ENCODE measurements around the gene ABTB1.
"Not testable (repeated sequence)": the region's sequence is repeated elsewhere in the genome, so short reads cannot be mapped to it uniquely, and the experiment has no call there.

Gene ABTB1

GRCh38 chr3:127698286-127698685 lies 25.5 kb downstream of the ABTB1 start:
- H3K9ac ChIP-seq (ENCODE audit: insufficient read length), result no peak overlapping the region

GRCh38 chr3:127698691-127699415 lies 26.1 kb downstream of the ABTB1 start:
- no peak overlapping the region for H3K9ac ChIP-seq (ENCODE audit: insufficient read length)
- no peaks in the 10 kb centered on the region for H3K36me3 ChIP-seq (ENCODE audit: insufficient read depth, low read length)
- TF ChIP-seq FOXP2 (optimal IDR thresholded peaks at IDR 0.05; ENCODE audit: control extremely low read depth, extremely low read length, insufficient read depth) (no peak), EZH2 (IDR thresholded peaks at IDR 0.05) (no peak), POLR2AphosphoS5 (IDR thresholded peaks at IDR 0.05; ENCODE audit: borderline replicate concordance, low read depth, low read length) (no peak)
- H3K9me3 ChIP-seq (ENCODE audit: low read depth, low read length), result no peaks in the 10 kb centered on the region
- H3K4me3 ChIP-seq, result no peak overlapping the region
- DNase-seq (ENCODE audit: low read depth, low spot score), result no peak
- no peak overlapping the region for H3K27ac ChIP-seq

More at GRCh38 chr3:127698286-127698685, 25.5 kb downstream of the ABTB1 start:
- H3K27ac ChIP-seq, result no peak overlapping the region
- H3K4me3 ChIP-seq, result no peak overlapping the region
- DNase-seq (ENCODE audit: low read depth, low spot score), result no peak
- no peaks in the 10 kb centered on the region for H3K9me3 ChIP-seq (ENCODE audit: low read depth, low read length)
- H3K36me3 ChIP-seq (ENCODE audit: insufficient read depth, low read length), result no peaks in the 10 kb centered on the region
- TF ChIP-seq FOXP2 (optimal IDR thresholded peaks at IDR 0.05; ENCODE audit: control extremely low read depth, extremely low read length, insufficient read depth), result no peak
- no peak for TF ChIP-seq POLR2AphosphoS5 (IDR thresholded peaks at IDR 0.05; ENCODE audit: borderline replicate concordance, low read depth, low read length)
- no peak for TF ChIP-seq EZH2 (IDR thresholded peaks at IDR 0.05)

GRCh38 chr3:127699416-127700300 lies 26.9 kb downstream of the ABTB1 start:
- Histone ChIP-seq H3K9me3 (ENCODE audit: low read depth, low read length) (no peaks in the 10 kb centered on the region), H3K9ac (ENCODE audit: insufficient read length) (no peak overlapping the region), H3K36me3 (ENCODE audit: insufficient read depth, low read length) (no peaks in the 10 kb centered on the region), H3K27ac (no peak overlapping the region), H3K4me3 (no peak overlapping the region)
- TF ChIP-seq EZH2 (IDR thresholded peaks at IDR 0.05) (no peak), FOXP2 (optimal IDR thresholded peaks at IDR 0.05; ENCODE audit: control extremely low read depth, extremely low read length, insufficient read depth) (no peak), POLR2AphosphoS5 (IDR thresholded peaks at IDR 0.05; ENCODE audit: borderline replicate concordance, low read depth, low read length) (no peak)
- no peak for DNase-seq (ENCODE audit: low read depth, low spot score)

GRCh38 chr3:127700406-127700805 lies 27.7 kb downstream of the ABTB1 start:
- no peak for DNase-seq (ENCODE audit: low read depth, low spot score)
- no peak overlapping the region for H3K4me3 ChIP-seq
- H3K27ac ChIP-seq, result no peak overlapping the region
- H3K9me3 ChIP-seq (ENCODE audit: low read depth, low read length), result no peaks in the 10 kb centered on the region
- no peaks in the 10 kb centered on the region for H3K36me3 ChIP-seq (ENCODE audit: insufficient read depth, low read length)
- TF ChIP-seq POLR2AphosphoS5 (IDR thresholded peaks at IDR 0.05; ENCODE audit: borderline replicate concordance, low read depth, low read length), result no peak
- no peak for TF ChIP-seq EZH2 (IDR thresholded peaks at IDR 0.05)
- TF ChIP-seq FOXP2 (optimal IDR thresholded peaks at IDR 0.05; ENCODE audit: control extremely low read depth, extremely low read length, insufficient read depth), result no peak
- no peak overlapping the region for H3K9ac ChIP-seq (ENCODE audit: insufficient read length)

- no peak overlapping the region for H3K27ac ChIP-seq
- TF ChIP-seq FOXP2 (optimal IDR thresholded peaks at IDR 0.05; ENCODE audit: control extremely low read depth, extremely low read length, insufficient read depth) (no peak), EZH2 (IDR thresholded peaks at IDR 0.05) (no peak), POLR2AphosphoS5 (IDR thresholded peaks at IDR 0.05; ENCODE audit: borderline replicate concordance, low read depth, low read length) (no peak)
- H3K9me3 ChIP-seq (ENCODE audit: low read depth, low read length), result no peaks in the 10 kb centered on the region
- no peak overlapping the region for H3K9ac ChIP-seq (ENCODE audit: insufficient read length)
- DNase-seq (ENCODE audit: low read depth, low spot score), result no peak
- H3K4me3 ChIP-seq, result no peak overlapping the region
- H3K36me3 ChIP-seq (ENCODE audit: insufficient read depth, low read length), result no peaks in the 10 kb centered on the region
Observed at GRCh38 chr3:127701280-127701911, 28.6 kb downstream of the ABTB1 start.

GRCh38 chr3:127702151-127702578 lies 29.4 kb downstream of the ABTB1 start:
- Histone ChIP-seq H3K36me3 (ENCODE audit: insufficient read depth, low read length) (no peaks in the 10 kb centered on the region), H3K27ac (no peak overlapping the region), H3K9ac (ENCODE audit: insufficient read length) (no peak overlapping the region), H3K9me3 (ENCODE audit: low read depth, low read length) (no peaks in the 10 kb centered on the region), H3K4me3 (no peak overlapping the region)
- TF ChIP-seq EZH2 (IDR thresholded peaks at IDR 0.05), result no peak
- TF ChIP-seq POLR2AphosphoS5 (IDR thresholded peaks at IDR 0.05; ENCODE audit: borderline replicate concordance, low read depth, low read length), result no peak
- no peak for TF ChIP-seq FOXP2 (optimal IDR thresholded peaks at IDR 0.05; ENCODE audit: control extremely low read depth, extremely low read length, insufficient read depth)
- no peak for DNase-seq (ENCODE audit: low read depth, low spot score)

- not testable (repeated sequence) for H3K9me3 ChIP-seq (ENCODE audit: low read depth, low read length); DNase-seq (ENCODE audit: low read depth, low spot score)
Observed at GRCh38 chr3:127704840-127705239, 32.1 kb downstream of the ABTB1 start.

GRCh38 chr3:127706312-127706711 lies 33.6 kb downstream of the ABTB1 start:
- Histone ChIP-seq H3K9me3 (ENCODE audit: low read depth, low read length) (no peaks in the 10 kb centered on the region), H3K27ac (no peak overlapping the region), H3K9ac (ENCODE audit: insufficient read length) (no peak overlapping the region), H3K36me3 (ENCODE audit: insufficient read depth, low read length) (no peaks in the 10 kb centered on the region), H3K4me3 (no peak overlapping the region)
- TF ChIP-seq POLR2AphosphoS5 (IDR thresholded peaks at IDR 0.05; ENCODE audit: borderline replicate concordance, low read depth, low read length) (no peak), FOXP2 (optimal IDR thresholded peaks at IDR 0.05; ENCODE audit: control extremely low read depth, extremely low read length, insufficient read depth) (no peak), EZH2 (IDR thresholded peaks at IDR 0.05) (no peak)
- DNase-seq (ENCODE audit: low read depth, low spot score), result no peak

More at GRCh38 chr3:127704840-127705239, 32.1 kb downstream of the ABTB1 start:
- not testable (repeated sequence) for H3K9ac ChIP-seq (ENCODE audit: insufficient read length); H3K27ac ChIP-seq; H3K36me3 ChIP-seq (ENCODE audit: insufficient read depth, low read length); H3K4me3 ChIP-seq

All from SK-N-MC (cell line).